Measurements from ENCODE around the gene TMA7B.

Gene TMA7B

DNA sequence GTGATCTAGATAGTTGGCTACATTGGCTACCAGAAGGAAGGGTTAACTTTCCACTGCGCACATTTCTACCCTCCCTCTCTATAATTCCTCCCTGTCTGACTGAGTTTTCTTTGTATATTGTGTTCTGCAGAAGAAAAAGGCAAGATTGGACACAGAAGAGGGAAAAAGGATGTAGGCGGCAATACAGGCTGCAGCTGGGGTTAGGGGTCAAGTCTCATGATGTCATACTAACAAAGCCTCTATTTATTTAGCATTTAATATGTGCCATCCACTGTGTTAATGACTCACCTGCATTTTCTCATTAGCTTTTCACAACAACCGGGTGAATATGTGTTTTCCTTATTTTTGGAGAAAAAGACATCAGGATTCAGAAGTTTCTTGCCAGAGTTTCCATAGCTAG is 36.5 kb downstream of the TMA7B start:
- Mint-ChIP-seq H3K27ac (ENCODE audit: low read depth) (no peak overlapping the region), H3K9me3 (no peaks in the 10 kb centered on the region), H3K36me3 (ENCODE audit: insufficient read depth) (peaks cover 3% of the 10 kb centered on the region), H3K27me3 (peaks cover 66% of the 10 kb centered on the region), H3K4me1 (peaks cover 7% of the 10 kb centered on the region), H3K4me3 (no peak overlapping the region)
- no peak for ATAC-seq (replicated peaks; ENCODE audit: extremely low read depth, poor library complexity, severe bottlenecking)
- DNase-seq (ENCODE audit: low spot score in 2 of 2) = no peak

DNA sequence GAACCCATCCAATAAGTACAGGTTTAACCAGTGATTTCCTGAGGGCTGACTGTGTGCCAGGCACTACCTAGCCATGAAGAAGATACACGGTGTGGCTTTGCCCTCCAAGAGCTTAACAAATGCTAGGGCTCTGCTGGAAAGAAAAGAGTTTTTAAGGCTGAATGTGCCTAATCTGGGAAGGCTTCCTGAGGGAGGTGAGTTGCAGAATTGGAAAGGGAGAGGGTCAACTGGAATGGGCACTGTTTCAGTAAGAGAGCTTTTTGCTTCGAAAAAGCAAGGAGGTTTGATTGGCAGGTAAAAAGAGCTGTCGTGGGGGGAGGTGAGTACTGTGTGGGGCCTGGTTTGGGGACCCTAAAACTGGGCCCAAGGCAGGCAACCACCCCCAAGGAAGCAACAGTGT is 37.2 kb downstream of the TMA7B start:
- Mint-ChIP-seq H3K27me3 (peaks cover 67% of the 10 kb centered on the region), H3K4me3 (no peak overlapping the region), H3K4me1 (peaks cover 7% of the 10 kb centered on the region), H3K27ac (ENCODE audit: low read depth) (no peak overlapping the region), H3K9me3 (no peaks in the 10 kb centered on the region), H3K36me3 (ENCODE audit: insufficient read depth) (peaks cover 1% of the 10 kb centered on the region)
- DNase-seq (ENCODE audit: low spot score in 2 of 2) (no peak), ATAC-seq (replicated peaks; ENCODE audit: extremely low read depth, poor library complexity, severe bottlenecking) (no peak)

GRCh38 chr22:39997939-39998726 is 37.9 kb downstream of the TMA7B start:
- Mint-ChIP-seq H3K4me3 (no peak overlapping the region), H3K9me3 (no peaks in the 10 kb centered on the region), H3K27me3 (peaks cover 64% of the 10 kb centered on the region), H3K36me3 (ENCODE audit: insufficient read depth) (peaks cover 1% of the 10 kb centered on the region), H3K4me1 (peaks cover 7% of the 10 kb centered on the region), H3K27ac (ENCODE audit: low read depth) (peak overlapping the region; percentile 13)
- no peak for ATAC-seq (replicated peaks; ENCODE audit: extremely low read depth, poor library complexity, severe bottlenecking)
- no peak for DNase-seq (ENCODE audit: low spot score in 2 of 2)

DNA sequence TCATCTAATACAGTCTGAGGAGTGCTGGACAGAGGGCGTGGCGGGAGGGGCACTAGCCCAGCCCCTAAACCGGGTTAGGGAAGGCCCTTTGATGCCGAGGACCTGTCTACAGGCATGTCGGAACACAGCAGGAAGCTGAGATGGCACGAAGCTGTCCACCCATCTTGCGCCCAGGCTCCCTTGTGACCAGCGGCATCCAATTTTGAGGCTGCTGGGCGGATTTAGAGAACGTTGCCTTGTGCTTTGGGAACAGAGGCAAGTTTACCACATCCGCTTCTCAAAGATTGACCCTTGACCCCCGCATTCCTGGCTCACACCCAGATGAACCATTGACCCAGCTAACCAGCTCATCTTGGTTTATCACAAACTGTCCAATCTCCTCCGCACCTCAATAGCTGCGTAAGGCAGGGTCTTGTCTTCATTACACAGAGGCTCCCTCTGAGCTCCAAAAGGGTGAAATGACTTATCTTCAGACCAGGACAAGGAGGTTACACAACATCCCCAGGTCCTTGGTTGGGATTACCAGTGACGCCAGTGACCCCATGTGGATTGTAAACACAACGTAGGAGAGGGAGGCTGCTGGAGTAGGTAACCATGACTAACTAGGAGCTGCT is 39.1 kb downstream of the TMA7B start:
- ATAC-seq (replicated peaks; ENCODE audit: extremely low read depth, poor library complexity, severe bottlenecking) (no peak), DNase-seq (ENCODE audit: low spot score in 2 of 2) (no peak)
- peaks cover 1% of the 10 kb centered on the region for H3K4me1 Mint-ChIP-seq
- no peak overlapping the region for H3K27ac Mint-ChIP-seq (ENCODE audit: low read depth)
- H3K27me3 Mint-ChIP-seq = peaks cover 52% of the 10 kb centered on the region
- H3K4me3 Mint-ChIP-seq = no peak overlapping the region
- peaks cover 1% of the 10 kb centered on the region for H3K36me3 Mint-ChIP-seq (ENCODE audit: insufficient read depth)
- H3K9me3 Mint-ChIP-seq = no peaks in the 10 kb centered on the region

DNA sequence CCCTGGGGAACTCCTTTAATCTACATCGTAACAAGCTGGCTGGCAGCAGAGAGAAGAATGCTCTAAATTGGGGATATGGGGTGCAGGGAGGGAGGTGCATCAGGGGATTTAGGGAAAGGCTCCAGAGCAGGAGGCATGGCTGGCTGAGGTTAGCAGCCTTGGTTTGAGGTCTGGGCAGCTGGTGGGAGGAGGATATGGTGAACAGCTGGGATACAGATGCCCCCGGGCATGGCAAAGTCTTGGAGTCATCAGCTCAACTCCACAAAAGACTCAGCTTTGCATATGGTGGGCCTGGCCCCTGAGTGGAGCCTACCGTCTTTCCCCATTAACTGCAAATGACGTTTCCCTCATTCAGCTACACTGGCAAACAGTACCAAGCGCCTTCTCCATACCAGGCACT is 40.0 kb downstream of the TMA7B start:
- H3K9me3 Mint-ChIP-seq = no peaks in the 10 kb centered on the region
- H3K4me3 Mint-ChIP-seq = no peak overlapping the region
- no peak for DNase-seq (ENCODE audit: low spot score in 2 of 2)
- ATAC-seq (replicated peaks; ENCODE audit: extremely low read depth, poor library complexity, severe bottlenecking) = no peak
- H3K36me3 Mint-ChIP-seq (ENCODE audit: insufficient read depth) = peaks cover 1% of the 10 kb centered on the region
- peaks cover 59% of the 10 kb centered on the region for H3K27me3 Mint-ChIP-seq
- H3K27ac Mint-ChIP-seq (ENCODE audit: low read depth) = no peak overlapping the region
- H3K4me1 Mint-ChIP-seq = no peaks in the 10 kb centered on the region

GRCh38 chr22:40001106-40001505 is 40.9 kb downstream of the TMA7B start:
- Mint-ChIP-seq H3K27me3 (peaks cover 59% of the 10 kb centered on the region), H3K27ac (ENCODE audit: low read depth) (no peak overlapping the region), H3K4me1 (no peaks in the 10 kb centered on the region), H3K9me3 (no peaks in the 10 kb centered on the region), H3K4me3 (no peak overlapping the region), H3K36me3 (ENCODE audit: insufficient read depth) (peaks cover 2% of the 10 kb centered on the region)
- no peak for DNase-seq (ENCODE audit: low spot score in 2 of 2)
- ATAC-seq (replicated peaks; ENCODE audit: extremely low read depth, poor library complexity, severe bottlenecking) = no peak

GRCh38 chr22:40001800-40002577 is 41.8 kb downstream of the TMA7B start:
- ATAC-seq (replicated peaks; ENCODE audit: extremely low read depth, poor library complexity, severe bottlenecking) = no peak
- Mint-ChIP-seq H3K27ac (ENCODE audit: low read depth) (no peak overlapping the region), H3K27me3 (peaks cover 58% of the 10 kb centered on the region), H3K36me3 (ENCODE audit: insufficient read depth) (peaks cover 3% of the 10 kb centered on the region), H3K4me1 (no peaks in the 10 kb centered on the region), H3K9me3 (no peaks in the 10 kb centered on the region), H3K4me3 (no peak overlapping the region)
- no peak for DNase-seq (ENCODE audit: low spot score in 2 of 2)

- Mint-ChIP-seq H3K4me3 (no peak overlapping the region), H3K36me3 (ENCODE audit: insufficient read depth) (peaks cover 2% of the 10 kb centered on the region), H3K4me1 (no peaks in the 10 kb centered on the region), H3K27ac (ENCODE audit: low read depth) (no peak overlapping the region), H3K9me3 (no peaks in the 10 kb centered on the region), H3K27me3 (peaks cover 58% of the 10 kb centered on the region)
- DNase-seq (ENCODE audit: low spot score in 2 of 2) (no peak), ATAC-seq (replicated peaks; ENCODE audit: extremely low read depth, poor library complexity, severe bottlenecking) (no peak)
Observed at GRCh38 chr22:40002935-40003715, 42.9 kb downstream of the TMA7B start.

DNA sequence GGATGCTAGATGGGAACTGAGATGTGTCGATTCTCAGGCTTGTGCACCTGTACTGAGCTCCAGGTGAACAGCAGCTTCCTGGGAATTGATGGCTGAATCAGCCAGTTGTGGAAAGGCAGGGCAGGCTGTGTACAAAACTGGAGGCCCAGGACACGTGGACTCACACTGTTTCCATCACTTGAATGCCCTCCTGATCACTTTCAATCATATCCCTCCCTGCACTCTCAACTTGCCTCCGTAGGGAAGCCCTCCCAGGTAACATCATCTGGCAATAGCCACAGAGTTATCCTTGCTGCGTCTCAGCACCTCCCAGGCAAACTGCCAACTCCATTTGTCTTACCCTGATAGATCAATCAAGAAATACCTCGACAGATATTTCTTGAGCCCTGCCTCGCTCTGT is 44.6 kb downstream of the TMA7B start:
- Mint-ChIP-seq H3K4me1 (peaks cover 7% of the 10 kb centered on the region), H3K36me3 (ENCODE audit: insufficient read depth) (peaks cover 2% of the 10 kb centered on the region), H3K9me3 (no peaks in the 10 kb centered on the region), H3K27ac (ENCODE audit: low read depth) (no peak overlapping the region), H3K27me3 (peaks cover 66% of the 10 kb centered on the region), H3K4me3 (no peak overlapping the region)
- DNase-seq (ENCODE audit: low spot score in 2 of 2) = no peak
- ATAC-seq (replicated peaks; ENCODE audit: extremely low read depth, poor library complexity, severe bottlenecking) = no peak

DNA sequence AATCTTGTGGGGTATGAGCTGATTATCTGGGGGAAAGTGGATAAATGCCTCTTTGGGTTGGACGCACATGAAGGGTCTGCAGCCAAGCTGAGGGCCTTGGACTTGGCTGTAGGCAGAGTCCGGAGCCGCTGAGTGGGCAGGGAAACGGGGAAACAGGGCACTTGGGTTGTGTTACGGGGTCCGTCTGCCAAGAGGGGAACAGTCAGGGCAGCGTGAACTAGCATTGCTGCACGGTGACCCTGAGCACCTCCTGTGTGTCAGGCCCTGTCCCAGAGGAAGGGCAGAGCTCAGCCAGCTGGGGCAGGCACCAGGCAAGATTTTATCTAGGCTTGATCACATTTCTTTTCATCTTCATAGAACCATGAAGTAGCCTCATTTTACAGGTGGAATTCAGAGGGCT is 46.4 kb downstream of the TMA7B start:
- no peak overlapping the region for H3K4me3 Mint-ChIP-seq
- no peak for ATAC-seq (replicated peaks; ENCODE audit: extremely low read depth, poor library complexity, severe bottlenecking)
- H3K27me3 Mint-ChIP-seq = peaks cover 70% of the 10 kb centered on the region
- DNase-seq (ENCODE audit: low spot score in 2 of 2) = no peak
- H3K9me3 Mint-ChIP-seq = no peaks in the 10 kb centered on the region
- peaks cover 2% of the 10 kb centered on the region for H3K36me3 Mint-ChIP-seq (ENCODE audit: insufficient read depth)
- no peak overlapping the region for H3K27ac Mint-ChIP-seq (ENCODE audit: low read depth)
- peaks cover 7% of the 10 kb centered on the region for H3K4me1 Mint-ChIP-seq

GRCh38 chr22:40007853-40008710 is 47.9 kb downstream of the TMA7B start:
- H3K9me3 Mint-ChIP-seq = no peaks in the 10 kb centered on the region
- H3K4me3 Mint-ChIP-seq = no peak overlapping the region
- ATAC-seq (replicated peaks; ENCODE audit: extremely low read depth, poor library complexity, severe bottlenecking) (no peak), DNase-seq (ENCODE audit: low spot score in 2 of 2) (no peak)
- H3K27me3 Mint-ChIP-seq = peaks cover 72% of the 10 kb centered on the region
- H3K4me1 Mint-ChIP-seq = peaks cover 7% of the 10 kb centered on the region
- peaks cover 2% of the 10 kb centered on the region for H3K36me3 Mint-ChIP-seq (ENCODE audit: insufficient read depth)
- no peak overlapping the region for H3K27ac Mint-ChIP-seq (ENCODE audit: low read depth)

All from central memory CD8-positive, alpha-beta T cell (primary cell).